Smooth muscle cell (in vitro differentiated cells): Measurements from ENCODE around the gene PASK. TPM values are rescaled to one million over a fixed set of nuclear protein-coding genes. Genes with fewer than 3 reads are reported as not detected.

Experiments used
- DNase-seq: peaks from one replicate; lab custom pipeline; 2025; ENCODE audit not compliant: unreplicated experiment; lab: John Stamatoyannopoulos, UW
- H2AFZ ChIP-seq: fragments of 200-600 bp; sonication (generic); 2 replicates; pipeline ENCODE4 v1.6.0; 2016; ENCODE audit warnings: antibody characterized with exemption, low read depth, mild to moderate bottlenecking
- H3F3A ChIP-seq: fragments of 200-600 bp; sonication (generic); 2 replicates; pipeline ENCODE4 v1.6.0; 2017; ENCODE audit warnings: antibody characterized with exemption, low read depth
- H3K27ac ChIP-seq: fragments of 200-600 bp; sonication (generic); 2 replicates; pipeline ENCODE4 v1.5.1; 2016; ENCODE audit warnings: low read depth, mild to moderate bottlenecking
- H3K27me3 ChIP-seq: fragments of 200-600 bp; sonication (generic); 2 replicates; pipeline ENCODE4 v1.6.1; 2016; ENCODE audit warnings: low read depth, mild to moderate bottlenecking
- H3K36me3 ChIP-seq: fragments of 200-600 bp; sonication (generic); 2 replicates; pipeline ENCODE4 v1.5.1; 2016; ENCODE audit warnings: low read depth
- H3K4me1 ChIP-seq: fragments of 200-600 bp; sonication (generic); 2 replicates; pipeline ENCODE4 v1.5.1; 2016; ENCODE audit warnings: low read depth
- H3K4me2 ChIP-seq: fragments of 200-600 bp; sonication (generic); 2 replicates; pipeline ENCODE4 v1.6.0; 2016; ENCODE audit warnings: mild to moderate bottlenecking
- H3K4me3 ChIP-seq: fragments of 200-600 bp; sonication (generic); 2 replicates; pipeline ENCODE4 v1.5.1; 2016; ENCODE audit warnings: mild to moderate bottlenecking
- H3K79me2 ChIP-seq: fragments of 200-600 bp; sonication (generic); 2 replicates; pipeline ENCODE4 v1.6.0; 2016; ENCODE audit warnings: low read depth, mild to moderate bottlenecking
- H3K9ac ChIP-seq: fragments of 200-600 bp; sonication (generic); 2 replicates; pipeline ENCODE4 v1.6.0; 2016; ENCODE audit warnings: low read depth
- H3K9me3 ChIP-seq: fragments of 200-600 bp; sonication (generic); replicated peaks from 2 replicates; pipeline ENCODE4 v1.5.1; 2016; ENCODE audit warnings: low read depth
- H4K20me1 ChIP-seq: fragments of 200-600 bp; sonication (generic); 2 replicates; pipeline ENCODE4 v1.6.0; 2016; ENCODE audit warnings: low read depth
- CTCF ChIP-seq: fragments of 200-600 bp; sonication (generic); IDR thresholded peaks from 2 replicates; pipeline ENCODE4 v1.5.1; 2017; ENCODE audit warnings: borderline replicate concordance, mild to moderate bottlenecking, antibody characterized with exemption; ENCODE audit not compliant: insufficient read depth, poor library complexity, severe bottlenecking
- WGBS: methylation state at CpG from one replicate; pipeline ENCODE4 v1.1.7; 2016; ENCODE audit warnings: low lambda C conversion rate; 5-methylcytosine and 5-hydroxymethylcytosine counted together
- polyA plus RNA-seq: library from polyadenylated mRNA; unstranded; fragments of >200 nt; fragmentation: Nextera tagmentation; extraction: Ambion mirVana; gene quantifications from 2 replicates; pipeline ENCODE4 v1.2.1, GENCODE V29; 2016
- total RNA-seq: library from RNA; depleted of rRNA; stranded (reverse); fragments of >200 nt; gene quantifications from 2 replicates; pipeline ENCODE4 v1.2.3, GENCODE V29; 2014

PASK gene
- total and polyA plus RNA-seq, 2 experiments from 2014 or later, result 2.6 TPM

- Histone ChIP-seq H4K20me1 (no peaks in the 10 kb centered on the region), H3K4me2 (no peak overlapping the region), H3K79me2 (no peaks in the 10 kb centered on the region), H3K4me1 (no peaks in the 10 kb centered on the region), H3K36me3 (no peaks in the 10 kb centered on the region), H2AFZ (no peak overlapping the region), H3K27me3 (no peaks in the 10 kb centered on the region), H3K9me3 (no peaks in the 10 kb centered on the region), H3K4me3 (no peak overlapping the region), H3K27ac (no peak overlapping the region), H3K9ac (no peak overlapping the region), H3F3A (no peaks in the 10 kb centered on the region)
- TF ChIP-seq CTCF, result no peak
- WGBS, result 98% methylated on average over 13 of the region's 13 CpGs
- DNase-seq, result no peak
Measured at GRCh38 chr2:241125626-241126025, 23.6 kb downstream of the PASK start.

GRCh38 chr2:241123816-241124536 is 25.3 kb downstream of the PASK start:
- Histone ChIP-seq H3K36me3 (no peaks in the 10 kb centered on the region), H3K4me1 (no peaks in the 10 kb centered on the region), H3K27ac (no peak overlapping the region), H3K79me2 (no peaks in the 10 kb centered on the region), H3K9ac (no peak overlapping the region), H3F3A (no peaks in the 10 kb centered on the region), H3K9me3 (no peaks in the 10 kb centered on the region), H2AFZ (no peak overlapping the region), H4K20me1 (no peaks in the 10 kb centered on the region), H3K4me3 (no peak overlapping the region), H3K27me3 (no peaks in the 10 kb centered on the region), H3K4me2 (no peak overlapping the region)
- WGBS, result 93% methylated on average over 16 of the region's 16 CpGs
- no peak for TF ChIP-seq CTCF
- no peak for DNase-seq

GRCh38 chr2:241122376-241123002 is 26.8 kb downstream of the PASK start:
- H3K9ac ChIP-seq, result no peak overlapping the region
- TF ChIP-seq CTCF, result no peak
- H2AFZ ChIP-seq, result no peak overlapping the region
- H3F3A ChIP-seq, result no peaks in the 10 kb centered on the region
- no peaks in the 10 kb centered on the region for H4K20me1 ChIP-seq
- no peak overlapping the region for H3K4me2 ChIP-seq
- H3K27ac ChIP-seq, result no peak overlapping the region
- no peaks in the 10 kb centered on the region for H3K4me1 ChIP-seq
- 97% methylated on average over 19 of the region's 19 CpGs for WGBS
- H3K27me3 ChIP-seq, result no peaks in the 10 kb centered on the region
- H3K9me3 ChIP-seq, result no peaks in the 10 kb centered on the region
- H3K36me3 ChIP-seq, result no peaks in the 10 kb centered on the region
- H3K79me2 ChIP-seq, result no peaks in the 10 kb centered on the region
- DNase-seq, result no peak
- H3K4me3 ChIP-seq, result no peak overlapping the region

- Histone ChIP-seq H3K4me2 (no peak overlapping the region), H3K27me3 (no peaks in the 10 kb centered on the region), H3K9ac (no peak overlapping the region), H4K20me1 (no peaks in the 10 kb centered on the region), H3F3A (no peaks in the 10 kb centered on the region), H3K36me3 (no peaks in the 10 kb centered on the region), H3K4me1 (no peaks in the 10 kb centered on the region), H3K27ac (no peak overlapping the region), H3K9me3 (no peaks in the 10 kb centered on the region), H3K79me2 (no peaks in the 10 kb centered on the region), H2AFZ (no peak overlapping the region), H3K4me3 (no peak overlapping the region)
- TF ChIP-seq CTCF, result no peak
- WGBS, result 95% methylated on average over 5 of the region's 5 CpGs
- DNase-seq, result no peak
Measured at GRCh38 chr2:241121008-241121407, 28.3 kb downstream of the PASK start.
